H9 (cell line): ENCODE measurements around the gene ASIC1. TPM values are rescaled to one million over a fixed set of nuclear protein-coding genes. Genes with fewer than 3 reads are reported as not detected.

Experiments used
- DNase-seq: peaks from one replicate; pipeline ENCODE4 v3.0.0-alpha.2; 2017
- H2AFZ ChIP-seq: one replicate; pipeline ENCODE4 v1.6.1; 2013; ENCODE audit warnings: mild to moderate bottlenecking, low read length, control low read depth, moderate library complexity
- H2AK5ac ChIP-seq: 2 replicates; pipeline ENCODE4 v1.6.1; 2013; ENCODE audit warnings: low read length, control low read depth, mixed read lengths; ENCODE audit not compliant: insufficient read length
- H2BK120ac ChIP-seq: one replicate; pipeline ENCODE4 v1.6.1; 2013; ENCODE audit warnings: low read depth, mild to moderate bottlenecking, low read length, control low read depth, inconsistent platforms; ENCODE audit not compliant: poor library complexity, severe bottlenecking
- H2BK12ac ChIP-seq: 2 replicates; pipeline ENCODE4 v1.6.1; 2013; ENCODE audit warnings: low read length, control low read depth, mixed read lengths, low read depth; ENCODE audit not compliant: insufficient read length
- H2BK15ac ChIP-seq: 2 replicates; pipeline ENCODE4 v1.6.1; 2013; ENCODE audit warnings: low read depth, low read length, control low read depth
- H2BK20ac ChIP-seq: one replicate; pipeline ENCODE4 v1.6.1; 2013; ENCODE audit warnings: low read depth, mild to moderate bottlenecking, low read length, control low read depth, inconsistent platforms; ENCODE audit not compliant: poor library complexity, severe bottlenecking
- H2BK5ac ChIP-seq: 2 replicates; pipeline ENCODE4 v1.6.1; 2013; ENCODE audit warnings: low read length, control low read depth, mixed read lengths; ENCODE audit not compliant: insufficient read length
- H3K14ac ChIP-seq: 2 replicates; pipeline ENCODE4 v1.6.1; 2013; ENCODE audit warnings: low read length, control low read depth; ENCODE audit not compliant: insufficient read depth
- H3K18ac ChIP-seq: 2 replicates; pipeline ENCODE4 v1.6.1; 2013; ENCODE audit warnings: low read depth, mild to moderate bottlenecking, mixed read lengths, low read length, control low read depth; ENCODE audit not compliant: insufficient read length
- H3K23ac ChIP-seq: 2 replicates; pipeline ENCODE4 v1.6.1; 2013; ENCODE audit warnings: low read length, control low read depth, mixed read lengths, low read depth; ENCODE audit not compliant: insufficient read length
- H3K23me2 ChIP-seq: 2 replicates; pipeline ENCODE4 v1.6.1; 2013; ENCODE audit warnings: low read depth, mild to moderate bottlenecking, mixed read lengths, low read length, control low read depth; ENCODE audit not compliant: insufficient read length, poor library complexity, severe bottlenecking
- H3K27ac ChIP-seq: 2 replicates; pipeline ENCODE4 v1.5.1; 2013; ENCODE audit warnings: low read length, control low read depth, mixed read lengths, low read depth; ENCODE audit not compliant: insufficient read length
- H3K27me3 ChIP-seq: 2 replicates; pipeline ENCODE4 v1.6.1; 2013; ENCODE audit warnings: low read length, control low read depth, inconsistent platforms; ENCODE audit not compliant: insufficient read depth
- H3K4ac ChIP-seq: 2 replicates; pipeline ENCODE4 v1.6.1; 2013; ENCODE audit warnings: low read depth, mild to moderate bottlenecking, control low read depth, inconsistent platforms, low read length, moderate library complexity
- H3K4me1 ChIP-seq: 2 replicates; pipeline ENCODE4 v1.6.1; 2013; ENCODE audit warnings: low read length, control low read depth, inconsistent platforms; ENCODE audit not compliant: insufficient read depth
- H3K4me2 ChIP-seq: 2 replicates; pipeline ENCODE4 v1.6.1; 2013; ENCODE audit warnings: low read length, control low read depth, mixed read lengths; ENCODE audit not compliant: insufficient read length, insufficient read depth
- H3K56ac ChIP-seq: 2 replicates; pipeline ENCODE4 v1.6.1; 2013; ENCODE audit warnings: low read depth, mild to moderate bottlenecking, mixed read lengths, low read length, control low read depth; ENCODE audit not compliant: insufficient read length
- H3K79me1 ChIP-seq: 2 replicates; pipeline ENCODE4 v1.6.1; 2013; ENCODE audit warnings: low read depth, mild to moderate bottlenecking, moderate library complexity, low read length, control low read depth, inconsistent platforms; ENCODE audit not compliant: insufficient read depth, poor library complexity, severe bottlenecking
- H3K79me2 ChIP-seq: 2 replicates; pipeline ENCODE4 v1.6.1; 2013; ENCODE audit warnings: low read length, control low read depth, inconsistent platforms; ENCODE audit not compliant: insufficient read depth
- H3K9ac ChIP-seq: 2 replicates; pipeline ENCODE4 v1.6.1; 2013; ENCODE audit warnings: low read length, control low read depth, mixed read lengths; ENCODE audit not compliant: insufficient read length; ENCODE audit errors: extremely low read depth
- H3K9me3 ChIP-seq: one replicate; pipeline ENCODE4 v1.6.1; 2013; ENCODE audit warnings: low read depth, low read length, inconsistent platforms; ENCODE audit not compliant: control insufficient read depth
- H3T11ph ChIP-seq: one replicate; pipeline ENCODE4 v1.6.1; 2013; ENCODE audit warnings: mild to moderate bottlenecking, low read length, control low read depth, inconsistent platforms
- H4K20me1 ChIP-seq: one replicate; pipeline ENCODE4 v1.6.1; 2013; ENCODE audit not compliant: control insufficient read depth, insufficient read length, insufficient read depth
- H4K5ac ChIP-seq: 2 replicates; pipeline ENCODE4 v1.6.1; 2013; ENCODE audit warnings: low read depth, mild to moderate bottlenecking, mixed read lengths, low read length, control low read depth; ENCODE audit not compliant: insufficient read length
- H4K8ac ChIP-seq: replicated peaks from 2 replicates; pipeline ENCODE4 v1.6.1; 2013; ENCODE audit warnings: low read length, control low read depth, mixed read lengths, low read depth; ENCODE audit not compliant: insufficient read length
- H4K91ac ChIP-seq: 2 replicates; pipeline ENCODE4 v1.6.1; 2013; ENCODE audit warnings: low read depth, mild to moderate bottlenecking, moderate library complexity, mixed read lengths, low read length, control low read depth; ENCODE audit not compliant: insufficient read length
- H3K27ac Mint-ChIP-seq, 3 experiments: 2 replicates in 2 of 3; 3 replicates in 1 of 3; pipeline ENCODE4 v1.8.0; 2020 to 2021; ENCODE audit warnings: mixed read lengths in 3 of 3, mild to moderate bottlenecking in 1 of 3, moderate library complexity in 1 of 3
- H3K27me3 Mint-ChIP-seq: 2 replicates; pipeline ENCODE4 v1.8.0; 2021; ENCODE audit warnings: low read depth, mild to moderate bottlenecking, moderate library complexity, mixed read lengths
- H3K36me3 Mint-ChIP-seq, 3 experiments: 2 replicates in 2 of 3; 3 replicates in 1 of 3; pipeline ENCODE4 v1.8.0; 2020 to 2021; ENCODE audit warnings: low read depth in 3 of 3, mixed read lengths in 3 of 3; ENCODE audit not compliant: insufficient read depth in 1 of 3
- H3K4me1 Mint-ChIP-seq, 2 experiments: 2 replicates each; pipeline ENCODE4 v1.8.0; 2020; ENCODE audit warnings: mixed read lengths in 2 of 2
- H3K4me3 Mint-ChIP-seq, 2 experiments: 2 replicates in 1 of 2; 3 replicates in 1 of 2; pipeline ENCODE4 v1.8.0; 2020 to 2021; ENCODE audit warnings: mild to moderate bottlenecking in 2 of 2, mixed read lengths in 2 of 2, moderate library complexity in 1 of 2
- H3K9me3 Mint-ChIP-seq, 2 experiments: 2 replicates in 1 of 2; 3 replicates in 1 of 2; pipeline ENCODE4 v1.8.0; 2020; ENCODE audit warnings: mild to moderate bottlenecking in 2 of 2, mixed read lengths in 2 of 2, moderate library complexity in 1 of 2
- WGBS: extraction: QIAGEN DNeasy Blood & Tissue Kit; methylation state at CpG from one replicate; pipeline ENCODE4 v1.1.7; 2013; ENCODE audit warnings: missing lambda C conversion rate, low lambda C conversion rate, mixed read lengths; ENCODE audit not compliant: insufficient read length; ENCODE audit errors: extremely low coverage; 5-methylcytosine and 5-hydroxymethylcytosine counted together
- total RNA-seq: library from RNA; stranded (reverse); gene quantifications from 2 replicates; pipeline ENCODE4 v1.2.1, GENCODE V29; 2021
- TF ChIP-seq, protein P1 (sequence below): fragments of 200-600 bp; sonication (generic); conservative IDR thresholded peaks from 3 replicates; pipeline ENCODE4 v1.8.0; 2021; ENCODE audit warnings: antibody characterized with exemption, mild to moderate bottlenecking

Gene ASIC1
- total RNA-seq, 1 experiment from 2014 or later: 3.9 TPM

DNA sequence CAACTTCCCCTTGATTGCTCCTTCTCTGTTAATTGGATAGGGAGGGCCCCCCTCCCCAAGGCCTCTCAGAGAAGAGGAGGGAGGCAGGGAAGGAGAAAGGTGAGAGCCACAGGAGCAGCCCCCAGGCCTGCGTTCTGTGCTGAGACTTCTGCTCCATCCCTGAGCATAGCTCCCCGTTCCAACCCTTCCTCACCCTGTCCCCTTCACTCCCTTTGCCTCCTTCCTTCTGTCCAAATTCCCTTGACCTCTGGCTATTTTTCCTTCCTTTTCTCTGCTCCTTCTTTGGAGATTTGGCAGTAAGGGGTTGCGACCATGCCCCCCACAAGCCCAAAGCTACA lies 788 bp upstream of the ASIC1 start:
- peaks cover 57% of the 10 kb centered on the region for H3K27me3 ChIP-seq
- Mint-ChIP-seq H3K9me3 (peaks cover 0 to 2% of the 10 kb centered on the region in 2 experiments; a peak in 1 of 5 replicates), H3K4me1 (peaks cover 18 to 23% of the 10 kb centered on the region in 2 experiments), H3K27ac (no peak overlapping the region), H3K27me3 (peaks cover 95% of the 10 kb centered on the region), H3K36me3 (no peaks in the 10 kb centered on the region; a peak in 1 of 7 replicates), H3K4me3 (peak overlapping the region; percentile 77 to 87)
- DNase-seq: no peak
- no peak overlapping the region for H3K18ac ChIP-seq
- no peaks in the 10 kb centered on the region for H3K79me2 ChIP-seq
- no peaks in the 10 kb centered on the region for H3K79me1 ChIP-seq
- no peaks in the 10 kb centered on the region for H3K9me3 ChIP-seq
- H4K8ac ChIP-seq: no peak overlapping the region
- no peak overlapping the region for H3K14ac ChIP-seq
- no peak overlapping the region for H4K5ac ChIP-seq
- no peaks in the 10 kb centered on the region; the same call in 1 of the 2 replicates for H3K4me1 ChIP-seq
- WGBS: no CpG with 5 or more reads among the region's 3 CpGs
- H2AFZ ChIP-seq: no peak overlapping the region
- no peak overlapping the region for H3K23ac ChIP-seq
- peaks cover 3% of the 10 kb centered on the region for H3K23me2 ChIP-seq
- H4K91ac ChIP-seq: no peak overlapping the region
- TF ChIP-seq, protein P1, sequence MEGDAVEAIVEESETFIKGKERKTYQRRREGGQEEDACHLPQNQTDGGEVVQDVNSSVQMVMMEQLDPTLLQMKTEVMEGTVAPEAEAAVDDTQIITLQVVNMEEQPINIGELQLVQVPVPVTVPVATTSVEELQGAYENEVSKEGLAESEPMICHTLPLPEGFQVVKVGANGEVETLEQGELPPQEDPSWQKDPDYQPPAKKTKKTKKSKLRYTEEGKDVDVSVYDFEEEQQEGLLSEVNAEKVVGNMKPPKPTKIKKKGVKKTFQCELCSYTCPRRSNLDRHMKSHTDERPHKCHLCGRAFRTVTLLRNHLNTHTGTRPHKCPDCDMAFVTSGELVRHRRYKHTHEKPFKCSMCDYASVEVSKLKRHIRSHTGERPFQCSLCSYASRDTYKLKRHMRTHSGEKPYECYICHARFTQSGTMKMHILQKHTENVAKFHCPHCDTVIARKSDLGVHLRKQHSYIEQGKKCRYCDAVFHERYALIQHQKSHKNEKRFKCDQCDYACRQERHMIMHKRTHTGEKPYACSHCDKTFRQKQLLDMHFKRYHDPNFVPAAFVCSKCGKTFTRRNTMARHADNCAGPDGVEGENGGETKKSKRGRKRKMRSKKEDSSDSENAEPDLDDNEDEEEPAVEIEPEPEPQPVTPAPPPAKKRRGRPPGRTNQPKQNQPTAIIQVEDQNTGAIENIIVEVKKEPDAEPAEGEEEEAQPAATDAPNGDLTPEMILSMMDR: no peak
- no peak overlapping the region for H2BK15ac ChIP-seq
- H3K4ac ChIP-seq: no peak overlapping the region
- H2BK20ac ChIP-seq: no peak overlapping the region
- H2BK12ac ChIP-seq: no peak overlapping the region
- H4K20me1 ChIP-seq: no peaks in the 10 kb centered on the region
- H3K9ac ChIP-seq: no peak overlapping the region
- H2AK5ac ChIP-seq: no peak overlapping the region
- no peak overlapping the region for H3T11ph ChIP-seq
- no peak overlapping the region for H3K56ac ChIP-seq
- no peak overlapping the region for H3K27ac ChIP-seq
- no peak overlapping the region for H2BK120ac ChIP-seq
- peak overlapping the region; percentile 67 for H3K4me2 ChIP-seq
- no peak overlapping the region for H2BK5ac ChIP-seq
